ENCODE data around the gene CDC37. TPM values are rescaled to one million over a fixed set of nuclear protein-coding genes. Genes with fewer than 3 reads are reported as not detected.
A peak's percentile ranks its signal among the peaks of the same experiment; 100 is the strongest.

CDC37 gene
- total RNA-seq, 1 experiment from 2014 or later, result 260 TPM

- H3K9ac ChIP-seq (ENCODE audit: low read length), result peak overlapping the region; percentile 79
- CTCF ChIA-PET, result interaction anchor here (1.6 kb wide), 1 partner anchor 16 kb away, joined by 6 read pairs; no protein-coding TSS in a partner anchor
- BruUV-seq (replicated peaks), result no TSS peak
Measured at GRCh38 chr19:10432736-10433130, 29.4 kb upstream of the CDC37 start.

More at GRCh38 chr19:10432736-10433130, 29.4 kb upstream of the CDC37 start:
- Histone ChIP-seq H4K20me1 (ENCODE audit: insufficient read depth) (no peaks in the 10 kb centered on the region), H3K27me3 (ENCODE audit: insufficient read depth, low read length) (no peaks in the 10 kb centered on the region), H3K36me3 (ENCODE audit: control insufficient read depth in 1 of 2, insufficient read depth in 2 of 2, low read length in 2 of 2) (no peaks in the 10 kb centered on the region), H3K79me2 (ENCODE audit: insufficient read depth, low read length) (peaks cover 47% of the 10 kb centered on the region), H2AFZ (ENCODE audit: low read depth, low read length, poor library complexity, severe bottlenecking) (no peak overlapping the region), H3K27ac (ENCODE audit: low read depth, low read length) (peak overlapping the region; percentile 87), H3K4me1 (ENCODE audit: control insufficient read depth in 1 of 2, insufficient read depth in 2 of 2, low read length in 2 of 2) (peaks cover 21 to 36% of the 10 kb centered on the region in 2 experiments), H3K9me2 (ENCODE audit: insufficient read depth) (no peaks in the 10 kb centered on the region), H3K9me3 (ENCODE audit: control insufficient read depth in 1 of 2, insufficient read depth in 1 of 2, low read depth in 1 of 2, low read length in 2 of 2) (no peaks in the 10 kb centered on the region), H3K4me3 (replicated peaks in 1 of 2; ENCODE audit: low read depth in 1 of 2, low read length in 2 of 2) (peak overlapping the region; percentile 48 to 82), H3K4me2 (ENCODE audit: low read length) (peak overlapping the region; percentile 97)
- ChIA-PET RAD21 (ENCODE audit: low non-redundant PET in 1 of 2, low total read pairs in 2 of 2, uncharacterized antibody in 2 of 2, unreplicated experiment in 2 of 2) (no interaction called here), POLR2A (no interaction called here)
- DNase-seq (ENCODE audit: low read depth, low spot score) (no peak), ATAC-seq (no peak)
- intact Hi-C loops (cut with micrococcal nuclease), result no loop called here
- TF ChIP-seq SIN3A (IDR thresholded peaks at IDR 0.05; ENCODE audit: low read depth) (no peak), ZBTB33 (IDR thresholded peaks at IDR 0.05; ENCODE audit: extremely low read depth, insufficient replicate concordance, low read length) (no peak), EZH2 (IDR thresholded peaks at IDR 0.05) (no peak), POLR2A (IDR thresholded peaks at IDR 0.05; ENCODE audit: borderline replicate concordance, extremely low read depth, insufficient read depth, insufficient read length) (no peak), SP1 (IDR thresholded peaks at IDR 0.05; ENCODE audit: low read depth) (no peak), MAX (IDR thresholded peaks at IDR 0.05) (no peak), REST (IDR thresholded peaks at IDR 0.05; ENCODE audit: low read depth) (no peak)
